CD14-positive monocyte (primary cell): ENCODE results near the gene AGK. TPM values are rescaled to one million over a fixed set of nuclear protein-coding genes. Genes with fewer than 3 reads are reported as not detected.

Experiments used
- DNase-seq, 3 donors: peaks; one replicate each; pipeline ENCODE4 v3.0.0-alpha.2; 2011 to 2022
- H2AFZ ChIP-seq: 2 replicates; pipeline ENCODE4 v1.6.0; 2012; ENCODE audit warnings: mild to moderate bottlenecking, low read depth, low read length, inconsistent platforms; ENCODE audit not compliant: insufficient read depth, poor library complexity, severe bottlenecking
- H3K27ac ChIP-seq, 2 donors: 1 replicate in 1 of 2; 2 replicates in 1 of 2; pipeline ENCODE4 v1.5.1; 2012 to 2013; ENCODE audit warnings: low read length in 2 of 2, control low read depth in 1 of 2, inconsistent platforms in 1 of 2, low read depth in 1 of 2, mild to moderate bottlenecking in 1 of 2
- H3K27me3 ChIP-seq, 2 donors: one replicate each; pipeline versions ENCODE4 v1.6.0 to v1.6.1; 2011 to 2013; ENCODE audit warnings: low read length in 2 of 2; ENCODE audit not compliant: control insufficient read depth in 2 of 2, insufficient read depth in 2 of 2
- H3K36me3 ChIP-seq, 2 donors: replicated peaks in 1 of 2; 1 replicate in 1 of 2; 2 replicates in 1 of 2; pipeline versions ENCODE4 v1.5.1 to v1.6.1; 2012 to 2013; ENCODE audit warnings: low read length in 2 of 2, control low read depth in 1 of 2, inconsistent platforms in 1 of 2, mild to moderate bottlenecking in 1 of 2; ENCODE audit not compliant: insufficient read depth in 2 of 2, control insufficient read depth in 1 of 2
- H3K4me1 ChIP-seq, 2 donors: 1 replicate in 1 of 2; 2 replicates in 1 of 2; pipeline versions ENCODE4 v1.5.1 to v1.6.1; 2012 to 2013; ENCODE audit warnings: low read length in 2 of 2, control low read depth in 1 of 2, inconsistent platforms in 1 of 2, mild to moderate bottlenecking in 1 of 2, moderate library complexity in 1 of 2; ENCODE audit not compliant: insufficient read depth in 2 of 2, control insufficient read depth in 1 of 2
- H3K4me2 ChIP-seq: replicated peaks from 2 replicates; pipeline ENCODE3; 2012; ENCODE audit warnings: low read length, moderate library complexity, mild to moderate bottlenecking; ENCODE audit not compliant: poor library complexity, severe bottlenecking; ENCODE audit errors: extremely low read depth
- H3K4me3 ChIP-seq, 3 experiments: fragments of 200-600 bp in 1 of 3; sonication (generic) in 1 of 3; replicated peaks in 1 of 3; 1 replicate in 2 of 3; 2 replicates in 1 of 3; pipeline ENCODE4 v1.5.1; 2011 to 2013; ENCODE audit warnings: low read length in 3 of 3, mild to moderate bottlenecking in 3 of 3, control low read depth in 2 of 3, low read depth in 2 of 3, inconsistent platforms in 1 of 3, moderate library complexity in 1 of 3
- H3K79me2 ChIP-seq: 2 replicates; pipeline ENCODE4 v1.6.0; 2012; ENCODE audit warnings: mild to moderate bottlenecking, control low read depth, inconsistent platforms, low read length, moderate library complexity; ENCODE audit not compliant: insufficient read depth
- H3K9ac ChIP-seq: 2 replicates; pipeline ENCODE4 v1.6.0; 2017; ENCODE audit warnings: low read length, mild to moderate bottlenecking; ENCODE audit not compliant: insufficient read depth, poor library complexity, severe bottlenecking
- H3K9me3 ChIP-seq, 2 donors: replicated peaks in 1 of 2; 1 replicate in 1 of 2; 2 replicates in 1 of 2; pipeline versions ENCODE4 v1.5.1 to v1.6.1; 2012 to 2013; ENCODE audit warnings: low read length in 2 of 2, control low read depth in 1 of 2; ENCODE audit not compliant: control insufficient read depth in 1 of 2, insufficient read depth in 1 of 2
- H4K20me1 ChIP-seq: 2 replicates; pipeline ENCODE4 v1.6.0; 2012; ENCODE audit warnings: mild to moderate bottlenecking, low read length, control low read depth, moderate library complexity; ENCODE audit not compliant: insufficient read depth
- H3K27ac Mint-ChIP-seq, 7 donors: one replicate each; pipeline ENCODE4 v1.8.0; 2020; ENCODE audit warnings: mild to moderate bottlenecking in 7 of 7, mixed read lengths in 7 of 7, moderate library complexity in 6 of 7, inconsistent platforms in 2 of 7
- H3K27me3 Mint-ChIP-seq, 3 donors: one replicate each; pipeline ENCODE4 v1.8.0; 2021 to 2022; ENCODE audit warnings: low read depth in 3 of 3, mild to moderate bottlenecking in 3 of 3, mixed read lengths in 3 of 3, moderate library complexity in 3 of 3, inconsistent platforms in 1 of 3
- H3K36me3 Mint-ChIP-seq, 2 donors: one replicate each; pipeline ENCODE4 v1.8.0; 2020; ENCODE audit warnings: mixed read lengths in 2 of 2, inconsistent platforms in 1 of 2, mild to moderate bottlenecking in 1 of 2
- H3K4me1 Mint-ChIP-seq: one replicate; pipeline ENCODE4 v1.8.0; 2020; ENCODE audit warnings: mild to moderate bottlenecking, mixed read lengths
- H3K4me3 Mint-ChIP-seq, 2 donors: one replicate each; pipeline ENCODE4 v1.8.0; 2020; ENCODE audit warnings: mild to moderate bottlenecking in 2 of 2, mixed read lengths in 2 of 2, moderate library complexity in 1 of 2
- H3K9me3 Mint-ChIP-seq, 7 donors: one replicate each; pipeline ENCODE4 v1.8.0; 2020 to 2022; ENCODE audit warnings: mixed read lengths in 7 of 7, mild to moderate bottlenecking in 6 of 7, moderate library complexity in 6 of 7, inconsistent platforms in 2 of 7
- WGBS: methylation state at CpG from one replicate; pipeline ENCODE4 v1.1.5; 2013; ENCODE audit warnings: missing lambda C conversion rate; ENCODE audit not compliant: insufficient coverage; 5-methylcytosine and 5-hydroxymethylcytosine counted together
- intact Hi-C, 2 donors: fragments of 100-400 bp; cut with micrococcal nuclease; formaldehyde crosslinking; loops; one replicate each; pipeline versions ENCODE4 v1.15.0 to v1.15.1; 2023
- polyA plus RNA-seq, 3 donors: library from polyadenylated mRNA; depleted of rRNA in 1 of 3; unstranded in 2 of 3; stranded (reverse) in 1 of 3; fragments of 300-500 nt in 2 of 3; fragments of >200 nt in 1 of 3; fragmentation: Illumina TruSeq in 2 of 3; gene quantifications; 1 replicate in 2 of 3; 2 replicates in 1 of 3; pipeline ENCODE4 v1.2.3, GENCODE V29; 2012 to 2021
- TF ChIP-seq, protein P1 (sequence below): fragments of 200-600 bp; IDR thresholded peaks from one replicate; pipeline ENCODE4 v1.8.0; 2022; ENCODE audit warnings: antibody characterized with exemption, mild to moderate bottlenecking

Gene AGK
- polyA plus RNA-seq, 3 donors = 10.0 to 11.0 (median 11.0) TPM

GRCh38 chr7:141630621-141631020 lies 79.4 kb downstream of the AGK start:
- H3K36me3 ChIP-seq = peaks cover 2 to 13% of the 10 kb centered on the region in 2 donors
- no peak overlapping the region for H3K4me3 Mint-ChIP-seq
- DNase-seq = no peak
- H3K4me3 ChIP-seq = no peak overlapping the region
- H3K9ac ChIP-seq = no peak overlapping the region
- no peaks in the 10 kb centered on the region for H3K27me3 ChIP-seq
- H3K4me1 ChIP-seq = no peaks in the 10 kb centered on the region
- no peaks in the 10 kb centered on the region for H3K27me3 Mint-ChIP-seq
- peaks cover 15 to 19% of the 10 kb centered on the region in 2 donors for H3K36me3 Mint-ChIP-seq
- TF ChIP-seq, protein P1, sequence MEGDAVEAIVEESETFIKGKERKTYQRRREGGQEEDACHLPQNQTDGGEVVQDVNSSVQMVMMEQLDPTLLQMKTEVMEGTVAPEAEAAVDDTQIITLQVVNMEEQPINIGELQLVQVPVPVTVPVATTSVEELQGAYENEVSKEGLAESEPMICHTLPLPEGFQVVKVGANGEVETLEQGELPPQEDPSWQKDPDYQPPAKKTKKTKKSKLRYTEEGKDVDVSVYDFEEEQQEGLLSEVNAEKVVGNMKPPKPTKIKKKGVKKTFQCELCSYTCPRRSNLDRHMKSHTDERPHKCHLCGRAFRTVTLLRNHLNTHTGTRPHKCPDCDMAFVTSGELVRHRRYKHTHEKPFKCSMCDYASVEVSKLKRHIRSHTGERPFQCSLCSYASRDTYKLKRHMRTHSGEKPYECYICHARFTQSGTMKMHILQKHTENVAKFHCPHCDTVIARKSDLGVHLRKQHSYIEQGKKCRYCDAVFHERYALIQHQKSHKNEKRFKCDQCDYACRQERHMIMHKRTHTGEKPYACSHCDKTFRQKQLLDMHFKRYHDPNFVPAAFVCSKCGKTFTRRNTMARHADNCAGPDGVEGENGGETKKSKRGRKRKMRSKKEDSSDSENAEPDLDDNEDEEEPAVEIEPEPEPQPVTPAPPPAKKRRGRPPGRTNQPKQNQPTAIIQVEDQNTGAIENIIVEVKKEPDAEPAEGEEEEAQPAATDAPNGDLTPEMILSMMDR = no peak
- no peaks in the 10 kb centered on the region for H3K9me3 Mint-ChIP-seq
- H4K20me1 ChIP-seq = no peaks in the 10 kb centered on the region
- no peak overlapping the region for H3K4me2 ChIP-seq
- no peak overlapping the region for H2AFZ ChIP-seq
- WGBS = 92% methylated on average over 2 of the region's 4 CpGs
- H3K4me1 Mint-ChIP-seq = no peaks in the 10 kb centered on the region
- no peak overlapping the region for H3K27ac ChIP-seq
- peak overlapping the region in 1 of 7 donors; percentile 11 for H3K27ac Mint-ChIP-seq
- H3K9me3 ChIP-seq = no peaks in the 10 kb centered on the region
- intact Hi-C loops = no loop called here
- H3K79me2 ChIP-seq = no peaks in the 10 kb centered on the region

DNA sequence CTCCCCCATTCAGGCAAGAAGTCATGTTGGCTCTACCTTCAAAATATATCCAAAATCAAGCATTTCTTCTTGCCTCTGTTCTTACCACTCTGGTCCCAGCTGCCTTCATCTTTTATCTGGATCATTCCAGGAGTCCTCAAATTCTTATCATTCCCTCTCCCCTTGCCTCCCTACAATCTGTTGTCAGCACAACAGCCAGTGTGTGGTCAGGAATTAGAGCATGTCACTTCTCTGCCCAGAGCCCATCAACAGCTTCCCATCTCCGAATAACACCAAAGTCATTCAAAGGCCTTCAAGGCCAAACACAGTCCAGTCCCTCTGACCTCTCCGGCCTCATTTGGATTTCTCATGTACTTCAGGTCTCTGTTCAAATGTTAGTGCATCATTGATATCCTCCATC lies 80.3 kb downstream of the AGK start:
- DNase-seq = no peak
- WGBS = no CpG with 5 or more reads among the region's 2 CpGs
- Histone ChIP-seq H3K9ac (no peak overlapping the region), H3K4me3 (no peak overlapping the region), H3K4me1 (no peaks in the 10 kb centered on the region), H3K36me3 (peaks cover 2 to 13% of the 10 kb centered on the region in 2 donors), H3K9me3 (no peaks in the 10 kb centered on the region), H4K20me1 (no peaks in the 10 kb centered on the region), H3K4me2 (no peak overlapping the region), H3K79me2 (no peaks in the 10 kb centered on the region), H3K27me3 (no peaks in the 10 kb centered on the region), H2AFZ (no peak overlapping the region), H3K27ac (no peak overlapping the region)
- no peaks in the 10 kb centered on the region for H3K27me3 Mint-ChIP-seq
- H3K36me3 Mint-ChIP-seq = peaks cover 18% of the 10 kb centered on the region in 2 donors
- TF ChIP-seq, protein P1 = no peak
- intact Hi-C loops = no loop called here
- H3K9me3 Mint-ChIP-seq = no peaks in the 10 kb centered on the region
- no peak overlapping the region for H3K4me3 Mint-ChIP-seq
- H3K27ac Mint-ChIP-seq = peak overlapping the region in 1 of 7 donors; percentile 58
- H3K4me1 Mint-ChIP-seq = no peaks in the 10 kb centered on the region
